OCI-LY7 (cell line): ENCODE measurements around the gene SLC29A1. TPM values are rescaled to one million over a fixed set of nuclear protein-coding genes. Genes with fewer than 3 reads are reported as not detected.

ENCODE experiments used
- BruUV-seq: library from RNA; stranded (reverse); fragments of 400-500 nt; replicated peaks from 2 replicates; lab custom pipeline; 2021; lab: Mats Ljungman, UMichigan
- CTCF ChIA-PET: fragments of 300-600 bp; sonication (Branson Sonifier 250); formaldehyde crosslinking; loops from one replicate; lab custom pipeline; 2022; ENCODE audit warnings: antibody characterized with exemption; ENCODE audit not compliant: unreplicated experiment; lab: Charles Lee
- POLR2A ChIA-PET: fragments of 300-600 bp; sonication (Branson Sonifier 250); formaldehyde crosslinking; loops from one replicate; lab custom pipeline; 2022; ENCODE audit warnings: antibody characterized with exemption; lab: Charles Lee
- DNase-seq: peaks from one replicate; pipeline ENCODE4 v3.0.0-alpha.2; 2015; ENCODE audit warnings: low spot score
- H2AFZ ChIP-seq: fragments of 200-600 bp; sonication (generic), shearing (Covaris generic); 2 replicates; pipeline ENCODE4 v1.6.1; 2014; ENCODE audit warnings: mild to moderate bottlenecking, antibody characterized with exemption, low read length, moderate library complexity
- H3K27ac ChIP-seq: fragments of 200-600 bp; sonication (generic); 2 replicates; pipeline ENCODE4 v1.5.1; 2014; ENCODE audit warnings: mixed run types, low read depth, mild to moderate bottlenecking, moderate library complexity, low read length, inconsistent platforms; ENCODE audit not compliant: poor library complexity, severe bottlenecking
- H3K36me3 ChIP-seq: fragments of 200-600 bp; sonication (generic); 2 replicates; pipeline ENCODE4 v1.6.1; 2014; ENCODE audit warnings: mild to moderate bottlenecking, antibody characterized with exemption, low read length, moderate library complexity, mixed read lengths; ENCODE audit not compliant: insufficient read depth
- H3K4me1 ChIP-seq: fragments of 200-600 bp; sonication (generic); 2 replicates; pipeline ENCODE4 v1.5.1; 2014; ENCODE audit warnings: mild to moderate bottlenecking, low read length; ENCODE audit not compliant: insufficient read depth, poor library complexity, severe bottlenecking
- H3K4me2 ChIP-seq: fragments of 200-600 bp; sonication (generic); 2 replicates; pipeline ENCODE4 v1.6.1; 2014; ENCODE audit warnings: mild to moderate bottlenecking, low read length
- H3K4me3 ChIP-seq: fragments of 200-600 bp; sonication (generic); 2 replicates; pipeline ENCODE4 v1.5.1; 2014; ENCODE audit warnings: mild to moderate bottlenecking, low read depth, low read length; ENCODE audit not compliant: poor library complexity, severe bottlenecking
- H3K79me2 ChIP-seq: fragments of 200-600 bp; sonication (generic); 2 replicates; pipeline ENCODE4 v1.6.1; 2016; ENCODE audit warnings: low read depth, mild to moderate bottlenecking, low read length, moderate library complexity, mixed read lengths; ENCODE audit not compliant: insufficient read depth
- H3K9me2 ChIP-seq: fragments of 200-600 bp; sonication (generic); 2 replicates; pipeline ENCODE4 v1.6.1; 2016; ENCODE audit warnings: mild to moderate bottlenecking, low read length, mixed read lengths; ENCODE audit not compliant: insufficient read depth
- H3K9me3 ChIP-seq: fragments of 200-600 bp; sonication (generic); 2 replicates; pipeline ENCODE4 v1.6.1; 2014; ENCODE audit warnings: mild to moderate bottlenecking, mixed run types, low read length, mixed read lengths
- H4K20me1 ChIP-seq: fragments of 200-600 bp; sonication (generic); 2 replicates; pipeline ENCODE4 v1.6.1; 2014; ENCODE audit warnings: mild to moderate bottlenecking, antibody characterized with exemption, low read length, moderate library complexity, mixed read lengths; ENCODE audit not compliant: insufficient read depth
- EZH2phosphoT487 ChIP-seq: fragments of 200-600 bp; sonication (generic); IDR thresholded peaks from 2 replicates; pipeline ENCODE4 v1.6.1; 2018; ENCODE audit warnings: low read depth, borderline replicate concordance, mild to moderate bottlenecking, mixed run types, antibody characterized with exemption, low read length, moderate library complexity, mixed read lengths
- intact Hi-C: fragments of 100-400 bp; cut with micrococcal nuclease; formaldehyde crosslinking; loops from one replicate; pipeline ENCODE4 v1.10.0; 2022; ENCODE audit not compliant: unreplicated experiment
- total RNA-seq, 2 experiments: library from RNA; depleted of rRNA in 1 of 2; stranded (reverse); fragments of >200 nt in 1 of 2; shearing (Covaris generic) in 1 of 2; gene quantifications; 2 replicates each; pipeline ENCODE4 v1.2.3, GENCODE V29; 2014 to 2022
- TF ChIP-seq, protein P1 (sequence below): fragments of 200-600 bp; sonication (generic); conservative IDR thresholded peaks from 2 replicates; pipeline ENCODE4 v1.5.1; 2014; ENCODE audit warnings: mild to moderate bottlenecking, antibody characterized with exemption, low read length, moderate library complexity, mixed read lengths

The SLC29A1 gene
- total RNA-seq, 2 experiments from 2014 or later = 52.6 to 64.6 TPM

DNA sequence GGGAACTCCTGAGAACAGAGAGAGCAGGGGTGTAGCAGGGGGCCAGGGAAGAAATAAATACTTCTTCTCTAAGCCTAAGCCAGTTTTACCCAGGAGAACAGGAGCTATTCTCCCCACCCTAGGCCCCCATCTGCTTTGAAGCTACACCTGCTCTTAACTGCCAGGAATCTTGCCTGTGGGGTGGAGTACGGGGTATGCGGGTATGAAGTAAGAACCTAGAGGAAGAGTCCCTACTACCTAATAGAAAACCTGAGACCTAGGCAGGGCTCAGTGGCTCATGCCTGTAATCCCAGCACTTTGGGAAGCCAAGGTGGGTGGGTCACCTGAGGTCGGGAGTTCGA is 1.5 kb downstream of the SLC29A1 start:
- intact Hi-C loops = loop anchor here (2.0 to 10.0 kb wide), 3 partner anchors 40 to 520 kb away; partner anchors contain the start of genes NFKBIE and VEGFA
- Histone ChIP-seq H3K27ac (peak overlapping the region; percentile 71), H3K4me1 (peaks cover 51% of the 10 kb centered on the region), H3K9me3 (no peaks in the 10 kb centered on the region), H3K79me2 (peaks cover 27% of the 10 kb centered on the region), H3K4me2 (peak overlapping the region; percentile 99), H3K36me3 (peaks cover 26% of the 10 kb centered on the region), H3K4me3 (peak overlapping the region; percentile 83), H3K9me2 (no peaks in the 10 kb centered on the region), H2AFZ (no peak overlapping the region), H4K20me1 (peaks cover 10% of the 10 kb centered on the region)
- CTCF ChIA-PET = interaction anchor here (0.9 to 2.5 kb wide), 7 partner anchors 8 to 37 kb away, joined by 3 to 15 read pairs (median 4); no protein-coding TSS in a partner anchor
- TF ChIP-seq, protein P1, sequence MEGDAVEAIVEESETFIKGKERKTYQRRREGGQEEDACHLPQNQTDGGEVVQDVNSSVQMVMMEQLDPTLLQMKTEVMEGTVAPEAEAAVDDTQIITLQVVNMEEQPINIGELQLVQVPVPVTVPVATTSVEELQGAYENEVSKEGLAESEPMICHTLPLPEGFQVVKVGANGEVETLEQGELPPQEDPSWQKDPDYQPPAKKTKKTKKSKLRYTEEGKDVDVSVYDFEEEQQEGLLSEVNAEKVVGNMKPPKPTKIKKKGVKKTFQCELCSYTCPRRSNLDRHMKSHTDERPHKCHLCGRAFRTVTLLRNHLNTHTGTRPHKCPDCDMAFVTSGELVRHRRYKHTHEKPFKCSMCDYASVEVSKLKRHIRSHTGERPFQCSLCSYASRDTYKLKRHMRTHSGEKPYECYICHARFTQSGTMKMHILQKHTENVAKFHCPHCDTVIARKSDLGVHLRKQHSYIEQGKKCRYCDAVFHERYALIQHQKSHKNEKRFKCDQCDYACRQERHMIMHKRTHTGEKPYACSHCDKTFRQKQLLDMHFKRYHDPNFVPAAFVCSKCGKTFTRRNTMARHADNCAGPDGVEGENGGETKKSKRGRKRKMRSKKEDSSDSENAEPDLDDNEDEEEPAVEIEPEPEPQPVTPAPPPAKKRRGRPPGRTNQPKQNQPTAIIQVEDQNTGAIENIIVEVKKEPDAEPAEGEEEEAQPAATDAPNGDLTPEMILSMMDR = no peak
- no peak for TF ChIP-seq EZH2phosphoT487
- BruUV-seq = no TSS peak
- POLR2A ChIA-PET = interaction anchor here (1.1 to 3.9 kb wide), 8 partner anchors 10 to 163 kb away, joined by 3 to 15 read pairs (median 4); partner anchors contain the start of gene CDC5L
- DNase-seq = no peak

DNA sequence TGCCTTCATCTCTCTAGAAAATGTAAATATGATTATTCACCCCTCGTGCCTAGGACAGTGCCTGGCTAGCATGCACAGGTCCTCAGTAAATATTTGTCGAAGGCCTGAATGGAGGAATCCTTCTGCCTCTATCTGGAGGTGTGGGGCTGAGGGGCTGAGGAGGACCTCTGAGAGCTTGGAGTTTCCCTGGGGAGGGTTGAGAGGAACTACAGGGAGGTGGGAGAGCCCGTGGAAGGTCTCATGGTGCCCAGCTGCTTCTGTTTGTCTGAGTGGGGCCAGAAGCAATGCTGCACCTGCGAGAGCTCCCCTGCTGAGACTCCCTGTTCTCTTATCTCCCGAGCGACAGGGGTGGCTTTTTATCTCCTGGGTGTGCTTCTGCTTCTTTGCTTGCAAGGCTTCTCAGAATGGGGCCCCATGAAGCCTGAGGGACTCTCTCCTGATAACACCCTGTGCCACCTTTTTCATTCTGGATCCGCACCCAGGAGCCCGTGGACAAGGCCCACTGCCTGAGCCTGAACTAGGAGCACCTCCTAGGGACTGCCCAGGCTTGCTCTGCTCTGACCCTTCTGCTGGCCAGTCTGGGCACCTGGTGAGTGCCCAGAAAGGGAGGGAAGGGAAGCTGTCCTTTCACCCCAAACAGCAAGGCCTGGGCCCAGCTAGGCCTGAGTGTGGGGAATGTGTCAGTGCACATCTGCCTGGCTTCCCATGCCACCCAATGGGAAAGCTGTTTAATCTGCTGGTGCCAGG is 2.4 kb downstream of the SLC29A1 start:
- H3K4me3 ChIP-seq = peak overlapping the region; percentile 83
- H2AFZ ChIP-seq = no peak overlapping the region
- intact Hi-C loops = loop anchor here (2.0 to 10.0 kb wide), 3 partner anchors 39 to 521 kb away; partner anchors contain the start of genes NFKBIE and VEGFA
- no peaks in the 10 kb centered on the region for H3K9me3 ChIP-seq
- peaks cover 10% of the 10 kb centered on the region for H4K20me1 ChIP-seq
- BruUV-seq = no TSS peak
- H3K27ac ChIP-seq = no peak overlapping the region
- ChIA-PET CTCF (interaction anchor here (2.5 kb wide), 1 partner anchor 9 kb away, joined by 15 read pairs; no protein-coding TSS in a partner anchor), POLR2A (interaction anchor here (0.6 to 3.9 kb wide), 3 partner anchors 9 to 88 kb away, joined by 3 to 15 read pairs (median 8); no protein-coding TSS in a partner anchor)
- peak; percentile 39 for DNase-seq
- H3K9me2 ChIP-seq = no peaks in the 10 kb centered on the region
- H3K79me2 ChIP-seq = peaks cover 27% of the 10 kb centered on the region
- TF ChIP-seq EZH2phosphoT487 = no peak
- TF ChIP-seq, protein P1 = no peak
- peaks cover 48% of the 10 kb centered on the region for H3K4me1 ChIP-seq
- peak overlapping the region; percentile 99 for H3K4me2 ChIP-seq
- peaks cover 34% of the 10 kb centered on the region for H3K36me3 ChIP-seq
